HG02852 (cell line): Measurements from ENCODE around the gene PPT1.
A peak's percentile ranks its signal among the peaks of the same experiment; 100 is the strongest.
"Not testable (repeated sequence)": the region's sequence is repeated elsewhere in the genome, so short reads cannot be mapped to it uniquely, and the experiment has no call there.

ENCODE experiments used
- ATAC-seq: cut with Tn5 transposase; IDR thresholded peaks from one replicate; pipeline ENCODE4 v1.9.1; 2021; ENCODE audit warnings: mild to moderate bottlenecking, moderate library complexity; ENCODE audit not compliant: unreplicated experiment

PPT1 gene

GRCh38 chr1:40057310-40058030, 39.6 kb downstream of the PPT1 start:
- no peak for ATAC-seq

DNA sequence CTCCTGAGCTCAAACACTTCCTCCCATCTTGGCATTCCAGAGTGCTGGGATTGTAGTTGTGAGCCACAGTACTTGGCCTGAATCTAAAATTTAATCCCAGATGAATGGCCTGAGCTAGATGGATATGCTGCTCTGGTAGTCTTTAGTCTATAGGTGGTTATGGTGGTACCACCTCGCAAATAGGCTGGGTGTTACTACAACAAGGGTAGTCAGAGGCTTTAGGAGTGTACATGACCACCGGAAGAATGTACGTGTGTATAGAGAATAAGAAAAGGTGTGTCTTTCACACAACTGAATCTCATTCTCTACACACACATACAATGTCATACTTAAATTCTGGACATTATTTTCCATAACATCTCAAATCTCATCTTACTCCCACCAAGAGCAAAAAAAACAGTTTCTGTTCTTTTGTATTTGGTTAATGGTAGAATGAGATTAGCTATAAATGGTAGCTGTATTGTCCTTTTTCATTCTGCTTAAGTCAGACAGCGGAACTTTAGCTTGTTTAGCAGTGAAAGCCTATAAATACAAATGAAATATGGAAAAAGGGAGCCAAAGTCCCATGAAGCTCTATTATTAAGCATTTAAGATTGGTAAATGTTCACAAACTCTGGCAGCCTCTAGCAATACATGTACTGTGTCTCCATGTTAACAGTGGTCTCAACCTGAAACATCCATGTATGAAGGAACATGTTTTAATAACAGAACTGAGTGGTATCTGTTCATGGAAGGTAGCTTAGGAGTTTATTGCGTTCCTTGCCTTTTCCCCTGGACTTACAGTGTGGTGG, 40.3 kb downstream of the PPT1 start:
- ATAC-seq = no peak

GRCh38 chr1:40053138-40053887, 43.7 kb downstream of the PPT1 start:
- no peak for ATAC-seq

DNA sequence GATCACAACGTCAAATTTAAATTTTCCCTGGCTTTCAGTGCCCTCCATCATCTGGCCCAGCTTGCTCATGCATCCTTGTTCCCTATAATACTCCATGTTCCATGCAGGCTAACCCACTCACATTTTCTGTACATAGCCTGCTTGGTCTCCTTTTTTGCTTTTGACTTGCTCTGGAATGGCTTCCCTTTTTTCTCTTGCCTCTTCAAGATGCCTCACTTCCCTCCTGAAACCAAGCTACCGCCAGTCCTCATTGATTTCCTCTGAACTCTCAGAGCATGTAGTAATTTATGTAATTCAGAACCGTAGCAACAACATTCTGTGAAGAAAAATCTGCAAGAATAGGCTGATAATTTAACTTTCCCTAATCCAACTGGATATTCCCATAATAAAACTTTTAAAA, 46.2 kb downstream of the PPT1 start:
- no peak for ATAC-seq

DNA sequence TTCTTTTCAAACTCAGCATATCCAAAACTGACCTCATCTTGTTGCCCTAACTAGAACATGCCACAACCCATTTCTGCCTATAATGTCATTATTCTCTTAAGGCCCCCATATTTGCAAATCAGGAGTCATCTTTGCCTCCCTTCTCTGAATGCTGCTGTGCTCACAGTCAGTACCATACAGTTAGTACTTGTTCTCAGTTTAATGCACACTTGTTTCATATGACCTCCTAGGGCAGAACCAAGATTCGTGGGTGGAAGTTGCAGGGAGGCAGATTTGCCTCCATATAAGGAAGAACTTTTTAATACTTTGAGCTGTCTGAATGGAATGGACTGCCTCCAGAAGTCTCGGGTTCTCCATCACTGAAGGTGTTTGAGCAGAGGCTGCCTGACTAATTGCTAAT, 47.3 kb downstream of the PPT1 start:
- peak; percentile 51 for ATAC-seq

GRCh38 chr1:40047769-40048168, 49.3 kb downstream of the PPT1 start:
- ATAC-seq = no peak

DNA sequence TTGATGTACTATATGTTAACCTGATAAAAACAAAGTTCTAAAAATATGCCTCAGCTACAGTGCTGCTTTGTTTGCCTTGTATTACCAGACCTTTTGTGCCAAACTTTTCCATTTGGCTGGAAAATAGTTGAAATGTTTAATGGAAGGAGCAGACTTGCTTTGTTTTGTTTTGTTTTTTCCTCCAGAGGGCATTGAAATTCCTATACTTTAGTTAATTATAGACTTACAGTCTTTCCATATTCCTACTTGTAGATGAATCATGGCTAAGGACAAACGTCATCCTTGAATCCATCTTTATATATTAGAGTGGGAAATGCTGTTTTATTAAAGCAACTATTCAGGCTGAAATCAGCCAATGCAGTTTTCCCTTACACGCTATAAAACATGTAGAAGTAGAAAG, 49.8 kb downstream of the PPT1 start:
- no peak for ATAC-seq

DNA sequence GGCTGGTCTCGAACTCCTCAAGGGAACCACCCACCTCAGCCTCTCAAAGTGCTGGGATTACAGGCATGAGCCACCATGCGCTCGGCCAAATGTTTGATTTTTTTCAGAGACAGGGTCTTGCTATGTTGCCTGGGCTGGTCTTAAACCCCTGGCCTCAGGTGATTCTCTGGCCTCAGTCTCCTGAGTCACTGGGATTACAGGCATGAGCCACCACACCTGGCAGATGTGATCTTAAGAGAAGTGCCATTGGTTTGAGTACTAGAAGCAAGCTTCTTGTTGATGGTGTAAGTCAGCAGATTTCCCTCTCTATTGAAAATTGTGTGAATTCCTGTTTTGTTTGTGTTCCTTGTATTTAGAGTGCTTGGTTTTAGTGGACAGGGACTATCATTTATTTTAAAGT, 51.3 kb downstream of the PPT1 start:
- ATAC-seq = no peak

DNA sequence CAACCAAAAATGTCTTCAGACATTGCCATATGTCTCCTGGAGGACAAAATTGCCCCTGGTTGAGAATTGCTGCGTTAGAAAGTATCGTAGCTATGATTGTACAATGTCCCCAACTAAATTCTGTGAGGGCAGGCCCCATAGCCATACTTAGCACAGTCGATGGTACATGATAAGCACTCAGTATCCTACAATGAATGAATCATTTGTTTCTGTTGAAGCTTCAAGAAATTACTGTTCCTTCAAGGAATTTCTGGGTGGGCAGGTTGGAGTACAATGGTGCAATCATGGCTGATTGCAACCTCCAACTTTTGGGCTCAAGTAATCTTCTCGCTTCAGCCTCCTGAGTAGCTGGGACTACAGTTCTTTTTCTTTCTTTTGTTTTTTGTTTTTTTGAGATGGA, 51.9 kb downstream of the PPT1 start:
- no peak for ATAC-seq

- no peak for ATAC-seq
Measured at GRCh38 chr1:40044110-40044509, 52.9 kb downstream of the PPT1 start.

DNA sequence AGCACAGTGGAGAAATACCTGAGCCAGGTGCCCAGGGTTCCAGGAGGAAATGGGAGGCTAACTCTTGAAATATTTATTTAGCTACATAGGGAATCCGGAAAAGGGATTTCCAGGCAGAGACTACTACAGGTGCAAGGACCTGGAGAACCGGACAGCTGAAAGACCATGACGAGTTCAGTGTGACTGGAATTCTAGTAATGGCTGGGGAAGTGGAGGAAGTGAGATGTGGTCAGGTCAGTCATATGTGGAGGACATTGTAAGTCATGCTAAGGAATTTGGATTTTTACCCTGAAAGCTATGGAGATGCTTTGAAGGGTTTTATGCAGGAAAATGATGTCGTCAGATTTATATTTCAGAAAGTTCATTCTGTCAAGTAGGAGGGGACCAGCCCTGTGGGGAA, 54.7 kb downstream of the PPT1 start:
- no peak for ATAC-seq

- ATAC-seq = no peak
Measured at GRCh38 chr1:40041466-40041838, 55.6 kb downstream of the PPT1 start.

GRCh38 chr1:40040511-40041465, 56.3 kb downstream of the PPT1 start, which contains the start of gene CAP1:
Gene CAP1, plus strand, starts transcription at chr1:40040729. Its CDS starts 18,618 bp downstream, at chr1:40059347.
- ATAC-seq = peak; percentile 79

DNA sequence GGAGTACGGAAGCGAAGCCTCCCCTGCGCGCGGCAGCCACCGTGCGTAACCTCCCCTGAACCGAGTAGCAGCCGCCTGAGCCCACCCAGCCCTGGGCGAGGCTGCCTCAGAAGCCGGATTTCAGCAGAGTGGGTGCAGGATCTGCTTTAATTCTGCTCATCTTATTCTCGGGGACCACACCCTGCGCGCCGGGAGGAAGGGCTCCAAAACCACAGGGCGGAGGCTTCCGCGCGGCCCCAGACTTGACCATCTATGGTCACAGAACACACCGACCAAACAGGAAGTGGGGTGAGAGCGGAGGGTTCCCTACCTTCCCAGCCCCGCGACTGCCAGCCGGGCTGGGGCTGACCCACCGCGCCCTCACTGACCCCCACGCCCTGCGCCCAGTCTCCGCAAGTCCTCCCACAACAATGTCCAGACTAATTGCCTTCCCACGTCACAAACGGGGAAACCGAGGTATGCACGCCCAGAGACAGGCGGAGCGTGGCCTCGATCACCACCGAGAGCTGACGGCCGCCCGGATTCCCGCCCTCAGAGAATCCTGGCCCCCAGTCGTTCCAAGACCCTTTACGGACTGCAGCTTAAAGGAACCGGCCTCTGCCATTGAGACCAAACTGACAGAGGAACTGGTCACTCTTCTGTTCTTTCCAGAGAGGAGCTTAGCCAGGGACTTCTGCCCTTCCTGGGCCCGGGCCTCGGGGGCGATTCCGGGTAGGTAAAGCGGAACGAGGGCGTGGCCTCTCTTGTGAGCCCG, 57.1 kb downstream of the PPT1 start:
- peak; percentile 65 for ATAC-seq

- ATAC-seq = no peak
Measured at GRCh38 chr1:40039245-40039756, 57.8 kb downstream of the PPT1 start.

- ATAC-seq = no peak
Measured at GRCh38 chr1:40038697-40039096, 58.4 kb downstream of the PPT1 start.

DNA sequence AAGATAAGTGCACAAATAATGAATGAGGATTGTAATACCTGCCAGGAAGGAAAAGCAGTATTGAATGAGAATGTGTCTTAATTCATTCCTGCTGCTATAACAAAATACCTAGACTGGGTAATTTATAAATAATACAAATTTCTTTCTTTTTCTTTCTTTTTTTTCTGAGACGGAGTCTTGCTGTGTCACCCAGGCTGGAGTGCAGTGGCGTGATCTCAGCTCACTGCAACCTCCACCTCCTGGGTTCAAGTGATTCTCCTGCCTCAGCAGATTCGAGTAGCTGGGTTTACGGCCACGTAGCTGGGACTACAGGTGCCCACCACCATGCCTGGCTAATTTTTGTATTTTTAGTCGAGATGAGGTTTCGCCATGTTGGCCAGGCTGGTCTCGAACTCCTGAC, 59.8 kb downstream of the PPT1 start:
- not testable (repeated sequence) for ATAC-seq

DNA sequence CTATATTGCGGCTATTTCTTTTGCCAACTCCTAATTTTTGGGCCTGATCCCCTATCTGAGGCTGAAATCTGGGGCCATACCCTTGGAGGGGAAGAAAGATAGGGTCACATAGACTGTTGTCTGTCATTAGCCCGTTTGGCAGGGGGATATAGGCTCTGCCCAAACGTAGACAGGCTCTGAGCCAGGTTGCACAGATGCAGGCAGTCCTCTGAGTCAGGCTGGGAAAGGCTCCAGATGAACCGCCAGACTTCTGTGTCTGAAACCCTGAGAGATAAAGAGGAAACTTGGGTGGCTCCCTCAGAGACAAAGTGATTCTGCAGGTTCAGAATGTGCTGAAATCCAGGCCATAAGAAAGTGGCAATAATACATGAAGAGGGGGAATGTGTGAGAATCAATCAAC, 60.5 kb downstream of the PPT1 start:
- ATAC-seq = no peak

- ATAC-seq = no peak
Measured at GRCh38 chr1:40034869-40035268, 62.2 kb downstream of the PPT1 start.
